ENCODE data around the gene NKG7.
A peak's percentile ranks its signal among the peaks of the same experiment; 100 is the strongest.

NKG7 gene

DNA sequence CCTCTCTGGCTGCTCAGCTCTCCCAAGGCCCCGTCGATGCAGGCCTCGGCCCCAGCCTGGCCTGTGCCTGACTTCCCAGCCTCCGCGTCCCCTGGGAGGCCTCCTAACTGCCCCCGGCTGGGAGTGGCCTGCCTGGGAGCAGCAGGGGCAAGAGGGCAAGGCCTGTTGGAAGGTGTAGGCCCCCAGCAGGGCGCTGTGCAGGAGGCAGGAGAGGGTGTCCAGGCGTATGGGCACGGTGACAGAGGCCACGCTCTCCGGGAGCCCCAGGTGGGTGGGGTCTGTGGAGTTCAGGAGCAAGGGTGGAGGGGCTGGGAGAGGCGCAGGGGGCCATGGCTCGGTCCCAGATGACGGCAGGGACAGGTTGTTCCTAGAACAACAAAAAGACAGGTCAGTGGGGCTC, 16.7 kb upstream of the NKG7 start:
- DNase-seq, result no peak

DNA sequence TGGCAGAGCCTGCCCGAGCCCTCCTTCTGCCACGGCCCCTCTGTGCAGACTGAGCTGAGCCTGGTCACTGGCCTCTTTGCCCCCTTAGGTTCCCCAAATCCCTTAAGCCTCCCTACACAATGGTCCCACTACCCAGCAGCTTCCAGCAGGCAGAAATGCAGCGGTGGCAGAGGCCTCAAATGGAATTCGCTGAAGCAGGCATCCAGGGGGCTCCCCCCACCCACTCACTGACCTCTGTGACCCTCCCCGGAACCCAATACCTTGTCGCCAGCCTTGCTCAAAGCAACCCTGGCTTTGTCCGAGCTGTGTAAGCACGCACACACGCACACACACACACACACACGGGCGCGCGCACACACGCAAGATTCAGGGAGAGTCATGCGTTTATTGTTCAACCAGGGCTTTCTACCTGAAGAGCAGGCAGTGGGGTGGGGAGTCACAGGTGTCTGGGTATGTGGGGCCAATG, 15.5 kb upstream of the NKG7 start, which contains the start of gene LIM2:
Gene LIM2 (minus strand): TSS at position 51 of the 466 bp plus-strand sequence. CDS start 531 bp downstream, outside the sequence.
- no peak for DNase-seq

DNA sequence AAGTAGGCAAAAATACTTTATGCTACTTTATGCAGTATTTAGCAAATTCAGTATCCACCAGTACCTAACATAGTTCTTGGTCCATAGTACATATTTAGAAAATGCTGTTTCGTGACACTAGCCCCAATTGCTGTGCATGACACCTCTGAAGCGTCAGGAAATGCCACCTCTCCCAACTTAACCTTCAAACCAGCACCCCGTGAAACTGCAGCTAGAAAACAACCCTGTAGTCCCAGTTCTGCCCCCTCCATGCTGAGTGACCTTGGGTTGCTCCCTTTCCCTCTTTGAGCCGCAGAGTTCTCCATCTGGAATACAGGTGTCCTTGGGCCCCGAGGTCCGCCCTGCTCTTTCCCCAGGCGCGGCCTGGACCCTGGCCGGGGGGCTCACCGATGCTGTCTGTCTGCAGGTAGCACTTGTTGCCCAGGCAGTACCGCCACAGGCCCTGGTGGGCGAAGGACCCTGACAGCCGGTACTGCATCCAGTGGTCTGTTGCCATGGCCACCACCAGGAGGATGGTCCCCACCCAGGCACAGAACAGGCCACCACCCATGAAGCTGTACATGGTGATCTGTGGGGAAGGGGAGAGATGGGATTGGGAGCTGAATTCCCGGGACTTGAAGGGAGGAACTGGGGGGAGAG, 14.5 kb upstream of the NKG7 start:
- DNase-seq, result no peak

DNA sequence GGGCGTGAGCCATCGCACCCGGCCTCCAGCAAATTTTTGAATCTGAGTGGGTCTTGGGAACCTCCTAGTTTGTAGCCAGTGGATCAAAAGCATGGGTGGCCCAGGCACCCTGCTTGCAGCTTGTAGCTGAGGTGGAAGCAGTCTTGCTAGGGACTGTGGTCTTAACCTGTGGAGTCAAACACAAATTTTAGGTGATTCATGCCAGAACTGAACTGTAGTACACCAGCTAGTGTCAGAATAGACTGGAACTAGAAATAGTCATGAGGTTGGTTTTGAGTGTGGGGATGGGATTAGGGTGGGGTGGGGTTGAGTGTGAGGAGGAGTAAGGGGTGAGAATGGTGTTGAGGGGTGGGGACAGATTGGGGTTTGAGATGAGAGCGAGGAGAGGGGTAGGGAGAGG, 9.6 kb upstream of the NKG7 start:
- DNase-seq, result no peak

DNA sequence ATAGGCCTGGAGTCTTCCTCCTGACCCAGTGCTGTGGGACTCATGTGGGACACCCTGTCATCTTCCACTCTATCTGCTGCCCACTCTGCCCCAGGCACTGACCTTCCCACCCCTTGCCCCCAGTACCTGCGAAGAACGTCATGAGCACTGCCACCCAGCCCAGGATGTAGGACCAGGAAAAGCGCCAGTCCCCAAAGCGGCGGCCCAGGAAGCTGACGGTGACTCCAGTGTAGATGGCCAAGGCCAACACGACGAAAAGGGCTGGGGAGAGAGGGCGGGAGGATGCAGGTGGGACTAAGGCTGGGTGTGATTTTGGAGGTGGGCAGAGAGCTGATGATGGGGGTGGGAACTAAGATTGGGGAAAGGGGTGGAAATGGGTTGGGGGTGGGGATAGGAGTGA, 7.9 kb upstream of the NKG7 start:
- no peak for DNase-seq

DNA sequence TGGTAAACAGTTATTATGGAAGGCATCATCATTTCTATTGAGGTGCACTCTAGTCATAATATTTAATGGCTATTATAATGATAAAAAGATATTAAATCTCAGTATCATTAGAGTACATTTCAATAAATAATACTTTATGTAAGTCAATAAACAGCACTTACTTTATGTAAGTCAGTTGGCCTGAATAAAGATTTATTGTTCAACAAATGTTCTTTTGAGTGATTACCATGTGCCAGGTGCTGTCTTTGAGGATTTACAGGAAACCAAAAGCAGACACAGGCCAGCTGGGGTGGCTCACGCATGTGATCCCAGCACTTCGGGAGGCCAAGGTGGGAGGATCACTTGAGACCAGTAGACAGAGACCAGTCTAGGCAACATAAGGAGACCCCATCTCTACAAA, 5.0 kb upstream of the NKG7 start:
- no peak for DNase-seq

DNA sequence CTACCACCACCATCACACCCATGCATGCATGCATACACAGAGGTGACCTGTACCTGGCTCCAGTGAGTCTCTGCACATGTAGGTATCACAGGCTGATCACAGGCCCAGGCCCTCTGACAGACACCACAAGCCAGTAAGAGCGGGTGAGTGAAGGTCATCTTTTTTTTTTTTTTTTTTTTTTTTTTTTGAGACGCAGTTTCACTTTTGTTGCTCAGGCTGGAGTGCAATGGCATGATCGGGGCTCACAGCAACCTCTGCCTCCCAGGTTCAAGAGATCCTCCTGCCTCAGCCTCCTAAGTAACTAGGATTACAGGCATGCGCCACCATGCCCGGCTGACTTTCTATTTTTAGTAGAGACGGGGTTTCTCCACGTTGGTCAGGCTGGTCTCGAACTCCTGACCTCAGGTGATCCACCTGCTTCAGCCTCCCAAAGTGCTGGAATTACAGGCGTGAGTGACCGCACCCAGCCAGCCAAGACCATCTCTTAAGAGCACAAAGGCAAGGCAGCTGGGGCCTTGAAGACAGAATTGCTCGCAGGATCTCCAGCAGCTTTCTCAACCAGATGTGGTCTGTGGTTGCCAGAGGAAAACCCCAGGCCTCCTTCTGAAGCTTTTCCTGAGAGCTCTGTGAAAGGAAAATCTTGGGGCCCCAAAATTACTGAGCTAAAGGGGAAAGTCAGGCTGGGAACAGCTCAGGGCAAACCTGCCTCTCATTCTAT, 3.2 kb upstream of the NKG7 start:
- no peak for DNase-seq

DNA sequence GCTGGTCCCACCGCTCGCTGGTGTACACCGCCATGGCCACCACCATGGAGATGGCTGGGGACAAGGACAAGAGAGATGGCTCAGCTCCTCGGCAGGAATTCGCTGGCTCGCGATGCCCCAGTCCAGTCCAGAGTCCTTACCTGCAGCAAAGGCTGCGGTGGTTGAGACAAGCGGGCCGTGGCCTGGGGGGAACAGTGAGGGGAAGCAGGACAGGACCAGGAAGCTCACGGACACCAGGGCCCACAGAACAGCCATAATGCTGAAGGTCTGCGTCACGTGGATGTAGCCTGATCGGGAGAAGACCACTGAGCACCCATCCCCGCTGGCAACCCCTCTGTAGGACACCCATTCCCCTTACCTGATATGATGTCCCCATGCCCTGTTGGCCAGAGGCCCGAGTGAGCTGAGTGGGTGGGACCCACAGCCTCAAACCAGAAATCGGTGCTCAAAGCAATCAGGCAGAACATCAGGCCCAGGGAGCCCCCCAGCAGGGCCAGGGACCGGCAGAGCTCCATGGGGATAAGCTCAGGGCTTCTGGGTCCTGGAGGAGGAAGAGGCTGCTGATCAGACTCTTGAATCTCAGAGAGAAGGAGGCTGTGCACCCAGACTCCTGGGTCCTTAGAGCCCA, 319 bp downstream of the NKG7 start:
- no peak for DNase-seq

DNA sequence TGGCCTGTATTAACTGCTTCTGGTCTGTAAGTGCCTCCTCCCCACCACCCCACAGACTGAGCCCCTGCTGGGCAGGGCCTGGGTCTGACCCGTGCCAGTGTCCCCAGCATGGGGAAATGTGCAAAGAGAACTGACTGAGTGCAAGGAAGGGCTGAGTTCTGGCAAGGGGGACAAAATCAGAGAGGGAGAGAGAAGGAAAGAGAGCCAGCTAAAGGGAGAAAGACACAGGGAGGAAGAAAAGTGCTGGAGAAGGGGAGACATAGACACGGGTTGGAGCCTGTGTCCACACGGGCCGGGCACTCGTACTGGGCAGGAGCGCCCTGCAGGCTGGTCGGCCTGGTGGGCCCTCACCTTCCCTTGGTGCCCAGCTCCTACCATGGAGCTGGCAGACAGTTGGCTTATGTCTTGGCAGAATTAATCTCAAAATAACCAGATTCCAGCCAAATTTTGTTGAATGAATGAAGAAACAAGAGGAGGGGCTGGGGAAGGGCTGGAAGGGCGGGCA, 1.2 kb downstream of the NKG7 start:
- no peak for DNase-seq

DNA sequence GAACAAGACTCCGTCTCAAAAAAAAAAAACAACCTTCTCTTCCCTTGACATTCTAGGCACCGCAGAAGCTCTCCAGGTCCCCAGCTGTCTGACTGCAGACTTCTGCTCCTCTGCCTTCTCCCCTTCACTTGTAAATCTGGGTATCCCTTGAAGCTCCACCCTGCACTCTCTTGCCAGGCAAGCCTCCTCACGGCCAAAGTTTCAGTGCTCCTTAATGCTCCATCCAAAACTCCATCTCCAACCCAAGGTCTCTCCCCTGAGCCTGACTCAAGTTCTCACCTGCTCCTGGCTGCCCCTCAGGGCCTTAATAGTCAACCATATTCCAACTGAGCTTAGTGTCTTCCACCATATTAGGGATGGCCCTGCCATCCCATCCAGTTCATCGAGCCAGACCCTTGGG, 2.2 kb downstream of the NKG7 start:
- no peak for DNase-seq

DNA sequence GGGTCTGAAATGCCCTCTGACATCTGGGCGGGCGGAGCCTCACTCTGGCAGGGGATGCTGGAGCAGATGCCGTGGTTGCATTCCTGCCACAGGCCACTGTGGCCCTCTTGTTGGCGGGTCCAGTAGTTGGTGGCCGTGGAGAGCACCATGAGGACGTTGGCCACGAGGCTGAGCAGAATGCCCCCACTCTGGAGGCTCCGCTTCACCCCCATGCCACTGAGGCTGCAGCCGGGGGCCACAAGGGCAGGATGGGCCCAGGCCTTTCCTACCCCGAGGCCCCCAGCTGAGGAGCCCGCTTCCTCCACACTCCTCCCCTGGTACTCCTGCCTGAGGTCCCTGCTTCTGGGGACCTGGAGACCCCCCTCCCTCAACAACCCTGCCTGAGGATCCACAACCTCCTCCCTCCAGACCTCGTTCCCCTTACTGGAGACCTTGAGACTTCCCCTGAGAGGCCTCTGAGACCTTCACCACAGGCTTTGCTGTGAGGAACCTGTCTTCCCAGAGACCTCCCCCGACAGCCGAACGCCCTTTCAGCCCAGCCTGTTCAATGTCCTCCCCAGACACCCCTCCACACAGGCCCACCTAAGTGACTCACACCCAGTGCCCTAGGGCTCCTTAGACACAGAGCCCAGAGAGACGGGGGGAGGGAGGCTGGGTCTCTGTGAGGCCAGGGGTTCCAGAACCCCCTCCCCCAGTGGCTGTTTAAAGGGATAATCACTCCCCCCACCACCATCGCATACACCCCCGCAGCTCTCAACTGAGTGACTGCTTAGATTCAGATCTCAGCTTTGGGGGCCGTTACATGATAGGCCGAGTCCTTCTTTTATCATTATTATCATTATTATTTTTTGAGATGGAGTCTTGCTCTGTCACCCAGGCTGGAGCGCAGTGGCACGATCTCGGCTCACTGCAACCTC, 3.8 kb downstream of the NKG7 start, which contains the start of gene CLDND2:
Gene CLDND2 (minus strand): TSS at position 638 of the 917 bp plus-strand sequence. CDS start 426 bp downstream, at position 212.
- no peak for DNase-seq

DNA sequence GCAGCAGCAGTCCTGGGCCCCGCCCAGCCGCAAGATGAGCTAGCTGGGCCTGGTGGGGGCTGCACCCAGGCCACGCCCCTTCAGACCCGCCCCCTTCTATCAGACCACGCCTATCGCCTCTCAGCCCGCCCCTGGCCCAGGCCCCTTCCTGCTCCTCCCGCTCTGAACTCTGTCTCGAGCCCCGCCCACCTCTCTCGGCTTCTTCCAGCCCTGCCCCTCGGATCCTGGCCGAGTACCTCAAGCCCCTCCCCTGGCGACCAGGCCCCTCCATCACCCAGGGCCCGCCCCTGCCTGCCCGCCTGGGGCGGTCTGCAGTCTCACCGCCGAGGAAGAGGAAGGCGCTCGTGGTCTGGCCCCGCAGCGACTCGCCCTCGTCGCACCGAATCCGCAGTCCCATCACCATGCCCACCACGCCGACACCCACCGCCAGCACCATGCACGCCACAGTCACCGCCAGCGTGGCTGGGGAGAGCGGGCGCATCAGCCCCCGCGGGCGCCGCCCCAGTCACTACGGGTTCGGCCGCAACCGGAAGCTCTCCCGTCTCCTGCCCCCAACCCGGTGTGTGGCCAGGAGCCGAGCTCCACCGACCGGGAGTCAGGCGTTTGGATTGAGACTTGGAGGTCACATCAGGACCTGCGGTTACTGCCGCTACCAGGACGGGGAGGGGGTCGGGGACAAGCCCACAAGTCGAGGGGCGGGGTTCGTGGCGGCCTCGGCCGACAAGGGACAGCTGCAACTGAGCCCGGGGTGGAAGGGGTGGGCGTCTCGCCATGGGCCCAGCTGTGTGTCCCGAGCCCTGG, 4.7 kb downstream of the NKG7 start:
- peak; percentile 90 for DNase-seq

DNA sequence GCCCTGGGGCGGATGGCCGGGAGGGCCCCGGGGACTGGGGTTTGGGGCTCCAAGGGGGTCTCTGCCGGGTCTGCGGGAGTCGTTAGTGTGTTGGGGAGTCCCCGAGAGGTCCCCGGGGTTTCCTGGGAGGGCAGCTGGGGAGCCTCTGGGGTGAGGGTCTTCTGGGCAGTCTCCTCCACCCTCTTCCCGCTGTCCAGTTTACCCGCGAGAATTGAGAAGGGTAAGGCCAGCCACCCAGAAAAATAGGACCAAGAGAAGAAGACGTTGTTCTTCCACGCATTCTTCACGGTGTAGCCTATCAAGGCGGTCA, 5.2 kb downstream of the NKG7 start:
- DNase-seq, result no peak

DNA sequence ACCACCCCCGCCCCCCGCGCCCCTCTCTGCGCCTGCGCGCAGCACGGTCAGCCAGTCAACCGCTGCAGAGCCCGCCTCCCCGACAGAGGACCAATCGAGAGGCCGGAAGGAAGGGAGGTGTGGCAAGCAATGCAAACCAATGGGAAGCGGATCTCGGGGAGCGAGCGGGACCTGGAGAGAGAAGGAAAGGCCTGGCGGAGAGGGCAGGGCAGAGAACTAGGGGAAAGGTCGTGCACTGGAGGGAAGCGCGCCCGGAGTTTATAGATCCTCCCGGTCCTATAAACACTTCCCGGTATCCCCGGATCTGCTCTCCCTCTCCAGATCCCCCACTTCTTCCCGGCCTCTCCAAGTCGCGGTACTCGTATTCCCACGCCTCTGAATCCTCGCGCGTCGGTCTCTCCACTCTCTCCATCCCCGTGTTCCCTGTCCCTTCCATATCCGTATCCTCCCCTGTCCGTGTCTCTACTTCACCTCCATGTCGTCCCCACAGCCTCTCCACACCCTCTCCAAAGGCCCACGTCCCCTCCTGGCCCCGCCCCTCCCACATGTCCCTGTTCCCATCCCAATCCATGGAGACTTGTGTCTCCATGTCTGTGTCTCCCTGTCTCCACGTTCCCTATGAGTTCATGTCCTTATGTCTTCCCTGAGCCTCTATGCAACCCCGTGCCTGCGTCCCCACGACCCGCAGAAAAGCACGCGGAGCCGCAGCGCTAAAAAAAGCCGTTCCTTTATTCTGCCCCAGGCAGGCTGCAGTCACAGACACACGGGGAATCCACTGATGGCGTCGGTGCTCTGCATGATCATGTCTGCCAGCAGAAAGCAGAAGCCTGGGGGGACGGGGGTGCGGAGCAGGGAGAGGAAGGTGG, 5.8 kb downstream of the NKG7 start:
- peak; percentile 93 for DNase-seq

DNA sequence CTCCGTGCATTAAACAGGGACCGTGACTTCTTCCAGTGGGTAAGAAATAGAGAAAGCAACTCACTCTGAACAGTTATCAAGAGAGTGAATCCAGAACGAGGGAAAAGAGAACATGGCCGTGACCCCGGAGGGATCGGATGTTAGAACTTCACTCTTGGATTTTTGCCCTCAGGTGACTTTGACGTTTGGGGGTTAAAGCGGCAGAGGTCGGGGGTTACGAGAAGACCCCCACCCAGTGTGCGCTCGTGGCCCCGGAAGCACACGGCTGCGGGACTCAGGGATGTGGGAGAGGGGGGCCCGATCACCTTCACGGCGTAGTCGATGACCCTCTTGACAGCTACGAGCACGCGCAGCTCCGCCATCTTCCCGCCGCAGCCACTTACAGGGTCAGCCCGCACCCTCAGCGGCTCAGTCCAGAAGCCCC, 6.5 kb downstream of the NKG7 start, which contains the start of gene ETFB:
Gene ETFB (minus strand): TSS at position 424 of the 424 bp plus-strand sequence. CDS start 62 bp downstream, at position 362.
- DNase-seq, result no peak

DNA sequence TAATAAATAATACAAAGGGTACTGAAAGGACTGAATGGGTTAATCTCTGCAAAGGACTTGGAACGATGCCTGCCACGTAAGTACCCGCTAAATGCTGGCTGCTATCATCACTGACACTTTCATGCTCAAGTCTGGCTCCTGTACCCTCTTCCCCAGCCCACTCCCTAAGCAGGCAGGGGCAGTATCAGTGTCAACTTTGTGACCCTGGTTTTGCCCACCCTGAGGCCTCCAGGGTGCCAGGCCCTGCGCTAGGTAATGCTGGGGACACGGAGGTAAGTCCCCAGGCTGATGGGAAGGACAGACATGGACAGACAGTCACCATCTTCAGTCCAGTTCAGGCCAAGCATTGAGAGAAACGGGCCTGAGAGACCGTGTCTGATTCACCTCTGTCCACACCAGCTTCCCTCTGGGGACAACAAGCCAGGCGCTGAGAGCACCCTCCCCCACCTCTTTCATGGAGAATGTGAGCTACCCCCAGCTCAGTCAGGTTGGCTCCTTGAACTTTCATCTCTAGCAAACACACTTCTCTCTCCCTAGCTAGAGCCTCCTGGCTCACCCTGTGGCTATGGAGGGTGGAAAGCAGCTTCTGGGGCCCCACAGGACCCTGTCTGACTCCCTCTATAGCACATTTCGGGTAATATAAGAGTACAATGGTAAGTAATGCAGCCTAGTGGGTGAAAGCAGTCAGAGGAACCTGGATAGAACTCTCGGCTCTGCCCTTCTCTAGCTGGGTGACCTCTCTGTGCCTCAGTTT, 7.1 kb downstream of the NKG7 start:
- DNase-seq, result no peak

DNA sequence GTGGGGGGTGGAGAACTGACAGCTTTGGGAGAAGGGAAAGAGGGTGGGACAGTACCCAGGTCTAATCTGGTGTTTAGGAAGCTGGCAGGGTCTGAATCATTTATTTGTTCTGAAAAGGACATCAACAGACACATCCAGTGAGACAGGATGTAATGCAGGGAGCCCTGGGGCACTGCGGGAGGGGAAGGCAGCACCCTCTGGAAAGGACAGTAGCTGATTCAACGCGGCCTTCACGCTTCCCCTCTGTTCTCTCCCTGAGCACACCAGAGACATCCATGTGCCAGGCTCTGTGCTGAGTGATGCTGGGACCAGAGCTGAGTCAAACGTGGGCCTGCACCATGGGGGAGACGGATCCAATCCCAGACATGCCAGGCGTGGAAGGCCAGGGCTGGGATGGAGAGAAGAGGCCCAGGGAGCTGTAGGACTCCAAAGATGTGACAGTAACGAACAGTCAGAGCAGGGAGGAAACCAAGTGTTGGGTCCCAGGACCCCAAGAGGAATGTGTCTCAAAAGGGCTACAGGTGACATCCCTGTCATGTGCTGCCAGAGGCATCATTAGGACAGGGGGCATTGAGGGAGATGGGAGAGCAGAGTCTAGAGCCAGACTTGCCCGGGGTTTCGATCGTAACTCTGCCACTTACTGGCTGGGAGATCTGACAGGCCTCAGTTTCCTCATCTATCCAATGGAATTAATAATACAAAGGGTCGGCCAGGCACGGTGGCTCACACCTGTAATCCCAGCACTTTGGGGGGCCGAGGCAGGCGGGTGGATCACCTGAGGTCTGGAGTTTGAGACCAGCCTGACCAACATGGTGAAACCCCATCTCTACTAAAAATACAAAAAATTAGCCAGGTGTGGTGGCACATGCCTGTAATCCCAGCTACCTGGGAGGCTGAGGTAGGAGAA, 8.0 kb downstream of the NKG7 start:
- no peak for DNase-seq

DNA sequence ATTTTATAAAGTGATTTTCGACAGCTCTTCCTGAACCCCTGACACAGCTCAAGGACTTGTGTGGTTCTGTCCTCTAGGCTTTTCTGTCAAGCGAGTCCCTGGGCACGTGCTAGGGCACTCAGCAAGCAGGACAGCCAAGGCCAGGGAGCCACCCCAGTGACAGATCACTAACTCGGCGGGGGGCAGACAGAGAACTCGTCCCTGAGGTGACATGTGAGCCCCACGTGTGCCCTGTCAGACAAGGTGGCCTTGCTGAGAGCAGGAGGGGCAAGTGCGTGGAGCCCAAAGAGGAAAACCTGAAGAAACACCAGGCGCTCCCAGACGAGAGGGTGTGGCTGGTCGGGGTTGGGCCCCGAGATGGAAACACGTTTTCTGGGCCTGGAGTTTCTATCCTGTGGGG, 11.2 kb downstream of the NKG7 start:
- no peak for DNase-seq

DNA sequence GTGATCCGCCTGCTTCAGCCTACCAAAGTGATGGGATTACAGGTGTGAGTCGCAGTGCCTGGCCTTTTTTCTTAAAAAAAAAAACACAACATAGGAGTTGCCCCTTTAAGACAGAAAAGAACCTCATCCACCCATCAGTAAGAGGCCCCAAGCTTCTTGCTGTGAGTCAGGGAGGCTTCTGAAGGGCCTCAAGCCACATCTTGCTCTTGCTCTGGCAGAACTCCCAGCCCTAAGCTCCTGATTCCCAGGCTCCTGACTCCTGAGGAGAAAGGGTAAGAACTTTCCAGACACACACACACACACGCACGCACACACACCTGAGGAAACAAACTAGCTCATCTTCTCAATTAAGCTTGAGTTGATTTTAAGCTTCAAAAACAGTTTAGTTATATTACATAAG, 13.2 kb downstream of the NKG7 start:
- no peak for DNase-seq
